HG03457 (cell line): ENCODE measurements around the gene KIAA1328.
"Not testable (repeated sequence)": the region's sequence is repeated elsewhere in the genome, so short reads cannot be mapped to it uniquely, and the experiment has no call there.

Experiments used
- ATAC-seq: cut with Tn5 transposase; IDR thresholded peaks from one replicate; pipeline ENCODE4 v1.9.1; 2021; ENCODE audit warnings: moderate number of reproducible peaks; ENCODE audit not compliant: unreplicated experiment

KIAA1328 gene

GRCh38 chr18:37124516-37124915 is 295.6 kb downstream of the KIAA1328 start:
- no peak for ATAC-seq

DNA sequence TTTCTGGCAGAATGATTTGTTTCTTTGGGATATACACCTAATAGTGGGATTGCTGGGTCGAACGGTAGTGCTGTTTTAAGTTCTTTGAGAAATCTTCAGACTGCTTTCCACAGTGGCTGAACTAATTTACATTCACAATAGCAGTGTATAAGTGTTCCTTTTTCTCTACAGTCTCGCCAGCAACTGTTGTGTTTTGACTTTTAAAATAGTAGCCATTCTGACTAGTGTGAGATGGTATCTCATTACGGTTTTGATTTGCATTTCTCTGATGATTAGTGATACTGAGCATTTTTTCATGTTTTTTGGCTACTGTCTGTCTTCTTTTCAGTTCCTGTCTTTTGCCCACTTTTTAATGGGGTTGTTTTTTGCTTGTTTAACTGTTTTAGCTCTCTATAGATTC is 306.2 kb downstream of the KIAA1328 start:
- no peak for ATAC-seq

- ATAC-seq = no peak
Measured at GRCh38 chr18:37138456-37138855, 309.5 kb downstream of the KIAA1328 start.

GRCh38 chr18:37139876-37140275 is 310.9 kb downstream of the KIAA1328 start:
- no peak for ATAC-seq

- ATAC-seq = no peak
Measured at GRCh38 chr18:37144921-37145320, 316.0 kb downstream of the KIAA1328 start.

- ATAC-seq = no peak
Measured at GRCh38 chr18:37156330-37156942, 327.5 kb downstream of the KIAA1328 start.

GRCh38 chr18:37160038-37160820 is 331.3 kb downstream of the KIAA1328 start:
- ATAC-seq = no peak

- no peak for ATAC-seq
Measured at GRCh38 chr18:37161491-37161890, 332.6 kb downstream of the KIAA1328 start.

DNA sequence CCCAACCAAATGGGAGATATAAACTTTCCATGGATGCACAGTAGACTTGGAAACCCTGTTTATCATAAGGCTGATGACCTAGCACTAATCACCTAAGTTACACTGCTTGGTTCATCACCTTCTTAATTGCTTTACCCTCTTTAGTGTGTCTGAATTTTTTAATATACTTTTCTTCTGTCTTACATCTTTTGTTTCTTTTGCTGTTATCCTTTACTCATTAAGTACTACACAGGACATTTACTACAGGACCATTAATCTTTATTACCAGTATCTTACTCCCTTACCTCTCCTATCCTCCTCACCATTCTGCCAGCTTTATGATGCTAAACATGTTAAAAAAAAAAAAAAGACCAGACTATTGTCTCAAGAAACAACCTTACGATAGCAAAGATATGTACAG is 333.6 kb downstream of the KIAA1328 start:
- ATAC-seq = no peak

GRCh38 chr18:37163119-37163518 is 334.2 kb downstream of the KIAA1328 start:
- no peak for ATAC-seq

GRCh38 chr18:37166491-37166890 is 337.6 kb downstream of the KIAA1328 start:
- ATAC-seq = no peak

DNA sequence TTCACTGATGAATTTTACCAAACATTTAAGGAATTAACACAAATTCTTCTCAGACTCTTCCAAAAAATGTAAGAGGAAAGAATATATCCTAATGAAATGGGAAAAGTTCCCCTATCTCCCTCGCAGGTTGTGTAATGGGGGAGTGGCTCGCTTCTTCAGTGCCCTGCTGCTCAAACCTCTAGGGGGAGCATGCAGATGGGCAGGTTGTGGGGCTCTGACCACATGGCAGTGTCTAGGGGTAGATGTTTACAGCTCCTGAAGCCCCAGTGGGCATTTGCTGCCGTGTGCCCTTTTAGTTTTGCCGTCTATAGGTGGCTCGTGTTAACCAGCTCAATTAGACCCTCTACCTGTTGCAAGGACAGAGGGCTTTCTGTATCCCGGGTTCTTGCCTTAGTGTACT is 338.0 kb downstream of the KIAA1328 start:
- ATAC-seq = not testable (repeated sequence)

GRCh38 chr18:37170984-37171383 is 342.1 kb downstream of the KIAA1328 start:
- no peak for ATAC-seq

- ATAC-seq = no peak
Measured at GRCh38 chr18:37173384-37173783, 344.5 kb downstream of the KIAA1328 start.

GRCh38 chr18:37175727-37176620 is 347.0 kb downstream of the KIAA1328 start:
- ATAC-seq = no peak

GRCh38 chr18:37176621-37176934 is 347.7 kb downstream of the KIAA1328 start:
- ATAC-seq = no peak

DNA sequence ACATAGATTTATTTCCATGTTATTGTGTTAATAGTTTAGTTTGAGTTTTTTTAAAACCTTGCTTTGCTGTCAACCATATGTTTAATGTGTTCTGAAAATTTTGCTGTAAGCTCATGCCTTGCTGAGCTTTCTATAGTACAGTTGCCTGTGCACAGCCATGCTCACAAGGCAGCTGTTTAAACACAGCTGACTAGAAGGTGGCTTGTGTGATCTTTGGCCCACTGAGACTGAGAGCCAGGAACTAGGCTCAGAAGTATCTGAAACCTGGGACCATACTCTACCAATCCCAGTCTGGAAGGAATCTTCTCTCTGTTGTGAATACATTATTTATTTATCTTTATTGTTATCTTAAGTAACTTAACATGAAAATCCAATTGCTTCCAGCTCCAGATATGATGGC is 350.5 kb downstream of the KIAA1328 start:
- ATAC-seq = no peak

DNA sequence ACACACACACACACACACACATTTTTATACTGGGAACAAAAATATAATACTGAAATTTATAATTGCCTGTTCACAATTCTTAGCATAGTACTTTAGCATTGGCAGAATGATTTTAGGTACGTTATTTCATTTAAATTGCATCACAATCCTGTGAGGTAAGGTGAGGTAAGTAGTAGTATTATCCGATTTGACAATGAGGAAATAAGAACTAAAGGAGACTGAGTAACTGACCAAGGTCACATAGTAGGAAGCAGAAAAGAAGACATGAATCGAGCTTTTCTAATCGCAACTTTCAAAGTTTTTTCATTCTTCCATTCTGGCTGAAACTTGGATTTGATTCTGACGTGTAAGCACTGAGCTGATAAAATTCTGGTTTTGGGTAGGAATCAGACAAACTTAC is 351.2 kb downstream of the KIAA1328 start:
- ATAC-seq = no peak

- no peak for ATAC-seq
Measured at GRCh38 chr18:37182340-37183135, 353.6 kb downstream of the KIAA1328 start.

GRCh38 chr18:37184209-37184868 is 355.4 kb downstream of the KIAA1328 start:
- ATAC-seq = no peak
